GM12874 (cell line): Measurements from ENCODE around the gene CCL19.
A peak's percentile ranks its signal among the peaks of the same experiment; 100 is the strongest.

ENCODE experiments used
- TF ChIP-seq, protein P1 (sequence below): IDR thresholded peaks from 2 replicates; pipeline ENCODE4 v1.5.1; 2011; ENCODE audit warnings: low read depth, mild to moderate bottlenecking, control low read depth, low read length, moderate library complexity; ENCODE audit not compliant: insufficient read depth

Gene CCL19

DNA sequence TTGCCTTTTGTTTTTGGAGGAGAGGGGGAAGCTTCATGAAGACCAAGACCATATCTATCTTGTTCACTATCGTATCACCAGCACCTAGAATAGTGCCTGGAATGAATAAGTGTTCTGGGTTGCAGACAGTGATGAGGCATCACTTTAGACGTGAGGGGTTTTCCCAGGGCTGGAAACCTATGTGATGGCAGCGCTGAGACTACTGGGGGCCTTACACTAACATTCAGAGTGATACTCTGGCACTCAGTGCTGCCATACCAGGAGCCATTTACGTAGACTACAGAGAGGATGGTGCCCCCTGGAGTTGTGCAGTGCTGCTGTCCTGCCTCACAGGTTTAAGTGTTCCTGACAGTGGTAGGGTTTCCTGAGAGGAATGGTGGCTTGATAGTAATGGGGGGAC, 6.9 kb downstream of the CCL19 start:
- TF ChIP-seq, protein P1, sequence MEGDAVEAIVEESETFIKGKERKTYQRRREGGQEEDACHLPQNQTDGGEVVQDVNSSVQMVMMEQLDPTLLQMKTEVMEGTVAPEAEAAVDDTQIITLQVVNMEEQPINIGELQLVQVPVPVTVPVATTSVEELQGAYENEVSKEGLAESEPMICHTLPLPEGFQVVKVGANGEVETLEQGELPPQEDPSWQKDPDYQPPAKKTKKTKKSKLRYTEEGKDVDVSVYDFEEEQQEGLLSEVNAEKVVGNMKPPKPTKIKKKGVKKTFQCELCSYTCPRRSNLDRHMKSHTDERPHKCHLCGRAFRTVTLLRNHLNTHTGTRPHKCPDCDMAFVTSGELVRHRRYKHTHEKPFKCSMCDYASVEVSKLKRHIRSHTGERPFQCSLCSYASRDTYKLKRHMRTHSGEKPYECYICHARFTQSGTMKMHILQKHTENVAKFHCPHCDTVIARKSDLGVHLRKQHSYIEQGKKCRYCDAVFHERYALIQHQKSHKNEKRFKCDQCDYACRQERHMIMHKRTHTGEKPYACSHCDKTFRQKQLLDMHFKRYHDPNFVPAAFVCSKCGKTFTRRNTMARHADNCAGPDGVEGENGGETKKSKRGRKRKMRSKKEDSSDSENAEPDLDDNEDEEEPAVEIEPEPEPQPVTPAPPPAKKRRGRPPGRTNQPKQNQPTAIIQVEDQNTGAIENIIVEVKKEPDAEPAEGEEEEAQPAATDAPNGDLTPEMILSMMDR: no peak

DNA sequence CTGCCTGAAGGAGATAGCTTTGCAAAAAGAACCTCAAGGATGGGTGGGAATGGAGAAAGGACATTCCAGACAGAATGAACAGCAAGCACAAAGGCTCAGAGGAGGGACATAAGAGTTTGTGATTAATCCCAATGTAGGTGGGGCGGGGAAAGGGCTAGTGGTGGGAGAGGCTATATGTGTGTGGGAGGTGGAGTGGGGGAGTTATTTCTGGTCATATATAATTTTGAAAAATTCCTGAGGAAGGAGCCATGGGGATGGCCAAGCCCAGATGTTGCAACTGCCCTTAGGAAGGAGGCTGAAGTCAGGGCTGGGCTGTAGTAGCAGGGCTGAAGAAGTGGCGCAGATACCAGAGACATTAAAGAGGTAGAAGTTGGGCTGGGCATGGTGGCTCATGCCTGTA, 15.2 kb downstream of the CCL19 start:
- TF ChIP-seq, protein P1: no peak

DNA sequence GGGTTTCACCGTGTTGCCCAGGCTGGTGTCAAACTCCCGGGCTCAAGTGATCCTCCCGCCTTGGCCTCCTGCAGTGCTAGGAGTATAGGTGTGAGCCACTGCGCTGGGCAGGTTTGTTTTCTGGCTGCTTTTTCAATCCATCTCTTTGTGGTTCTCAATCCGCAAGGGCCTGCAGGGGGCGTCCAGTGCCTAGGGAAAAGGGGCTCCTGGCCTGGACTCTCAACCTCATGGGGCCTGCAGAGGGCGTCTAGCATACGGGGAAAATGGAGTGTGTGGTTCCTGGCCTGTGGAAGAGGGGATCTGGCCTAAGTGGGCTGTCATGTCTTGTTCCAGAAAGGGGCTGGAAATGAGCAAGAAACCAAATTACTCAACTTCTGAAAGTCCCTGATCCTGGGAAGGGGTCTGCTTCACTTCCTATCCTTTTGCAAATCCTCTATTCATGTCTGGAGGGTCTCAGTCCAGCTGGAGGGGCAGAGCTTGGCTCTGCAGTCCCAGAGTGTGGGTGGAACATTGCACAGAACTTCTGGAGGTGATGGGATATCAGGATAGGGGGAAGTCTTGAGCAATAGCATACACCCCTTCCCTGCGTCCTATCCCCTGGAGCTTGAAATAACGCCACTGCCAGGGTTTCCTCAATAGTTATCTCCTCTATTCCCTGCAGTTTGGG, 15.9 kb downstream of the CCL19 start:
- TF ChIP-seq, protein P1: peak; percentile 81

DNA sequence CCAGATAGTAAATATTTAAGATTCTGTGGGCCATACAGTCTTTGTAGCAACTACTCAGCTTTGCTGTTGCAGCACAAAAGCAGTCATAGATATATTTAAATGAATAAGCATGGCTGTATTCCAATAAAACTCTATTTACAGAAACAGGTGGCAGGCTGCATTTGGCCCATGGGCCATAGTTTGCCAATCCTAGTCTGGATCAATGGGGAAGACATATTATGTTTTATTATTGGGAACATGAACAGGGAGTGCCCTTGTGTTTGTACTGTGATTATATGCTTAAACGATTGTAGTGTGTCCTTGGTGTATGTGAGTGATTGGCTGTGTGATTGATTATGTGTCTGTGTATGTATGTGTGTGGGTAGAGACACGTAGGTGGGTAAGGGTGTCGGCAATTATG, 16.6 kb downstream of the CCL19 start:
- TF ChIP-seq, protein P1: no peak

DNA sequence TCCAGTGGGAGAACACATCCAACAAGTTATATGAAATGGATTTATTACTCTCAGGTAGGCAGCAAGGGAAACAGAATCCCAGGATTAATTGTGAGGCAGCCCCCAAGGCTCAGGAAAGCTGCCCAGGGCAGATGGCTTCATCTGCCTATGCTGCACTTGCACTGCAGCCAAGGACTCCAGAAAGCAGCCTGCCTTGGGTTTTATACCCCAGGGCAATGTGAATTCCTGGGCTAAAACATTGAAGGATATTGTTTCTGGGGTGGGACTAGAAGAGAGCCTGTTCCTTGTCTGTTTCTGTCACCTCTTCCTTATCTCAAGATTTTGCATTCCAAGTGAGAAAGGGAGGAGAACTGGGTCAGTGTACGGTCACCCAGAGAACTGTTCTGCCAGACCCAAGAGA, 19.8 kb downstream of the CCL19 start:
- TF ChIP-seq, protein P1: no peak

DNA sequence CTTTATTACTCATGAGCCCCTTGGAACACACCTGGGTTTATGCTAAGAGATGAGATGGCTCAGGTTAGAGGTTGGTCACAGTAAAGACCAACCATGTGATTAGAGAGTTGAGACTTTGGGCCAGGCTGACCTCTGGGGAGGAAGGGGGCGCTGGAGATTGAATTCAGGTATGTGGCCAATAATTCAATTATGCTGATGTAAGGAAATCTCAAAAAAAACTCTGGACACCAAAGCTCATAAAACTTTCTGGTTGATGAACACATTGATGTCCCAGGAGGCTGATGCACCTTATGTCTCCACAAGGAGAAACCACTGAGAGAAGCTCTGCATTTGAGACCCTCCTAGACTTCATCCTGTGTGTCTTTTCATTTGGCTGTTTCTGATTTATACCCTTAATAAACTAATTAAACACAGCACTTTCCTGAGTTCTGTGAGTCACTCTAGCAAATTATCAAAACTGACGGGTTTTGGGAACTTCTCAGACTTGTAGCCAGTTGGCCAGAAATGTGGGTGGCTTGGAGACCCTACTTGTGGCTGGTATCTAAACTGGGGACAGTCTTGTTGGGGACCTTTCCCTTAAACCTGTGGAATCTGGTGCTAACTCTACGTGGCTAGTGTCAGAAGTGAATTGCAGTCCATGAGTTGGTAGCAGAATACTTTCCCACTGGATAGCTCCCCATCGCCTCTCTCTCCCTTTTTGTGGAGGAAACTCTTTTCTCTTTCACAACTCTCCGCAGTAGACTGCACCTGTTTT, 21.1 kb downstream of the CCL19 start:
- TF ChIP-seq, protein P1: no peak

DNA sequence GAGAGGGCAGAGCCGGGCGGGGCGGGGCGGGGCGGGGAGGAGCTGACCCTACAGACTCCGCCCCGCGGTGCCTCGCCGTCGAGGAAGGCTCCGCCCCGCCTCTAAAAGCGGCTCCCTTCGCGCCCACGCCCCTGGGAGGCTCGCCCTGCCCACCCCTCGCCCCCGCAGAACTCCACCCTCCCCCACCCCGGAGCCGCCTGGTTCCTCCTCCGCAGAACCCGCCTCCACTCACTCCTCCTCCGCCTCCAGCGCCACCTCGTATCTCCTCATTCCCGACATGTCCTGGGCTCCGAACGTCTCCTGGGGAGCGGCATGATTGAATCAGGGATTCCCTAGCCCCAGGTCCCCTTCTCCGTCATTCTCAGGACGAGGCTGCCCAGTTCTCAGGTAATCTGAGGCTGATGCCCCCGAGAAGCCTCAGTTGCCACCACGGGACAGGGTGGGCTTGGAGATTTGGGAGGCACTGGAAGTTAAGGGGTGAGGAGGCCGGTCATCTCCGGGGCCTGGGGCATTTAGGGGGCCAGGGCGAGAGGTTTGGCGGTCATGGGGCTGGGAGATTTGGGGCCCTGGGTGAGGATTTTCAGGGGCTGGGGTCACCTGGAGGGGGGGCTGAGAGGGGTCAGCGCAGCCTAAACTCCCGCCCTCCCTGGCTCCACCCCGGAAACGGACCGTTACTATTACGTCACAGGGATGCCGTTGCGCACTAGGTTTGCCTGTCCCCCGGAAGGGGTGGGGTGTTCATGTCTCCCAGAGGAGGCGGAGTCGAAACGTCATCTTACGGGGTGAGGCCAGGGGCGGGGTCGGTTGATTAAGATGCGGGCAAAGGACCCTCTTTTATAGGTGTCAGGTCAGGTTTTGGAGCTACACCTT, 25.5 kb downstream of the CCL19 start:
- TF ChIP-seq, protein P1: no peak
